Spleen (tissue), 7 donors: ENCODE results near the gene PCDHGA3.

ENCODE experiments used
- POLR2A ChIP-seq, 3 donors: fragments of 450-650 bp; IDR thresholded peaks; one replicate each; pipeline ENCODE4 v1.5.1; 2017; ENCODE audit warnings: antibody characterized with exemption in 3 of 3, mild to moderate bottlenecking in 1 of 3
- TF ChIP-seq, protein P1 (sequence below), 11 experiments: fragments of 200-600 bp in 7 of 11; fragments of 450-650 bp in 4 of 11; sonication (generic) in 4 of 11; IDR thresholded peaks in 8 of 11; conservative IDR thresholded peaks in 3 of 11; 1 replicate in 7 of 11; 2 replicates in 4 of 11; pipeline versions ENCODE4 v1.4.0 to v1.8.0; 2016 to 2021; ENCODE audit warnings: antibody characterized with exemption in 11 of 11, inconsistent platforms in 4 of 11, mild to moderate bottlenecking in 1 of 11
- donor health status: DM: no; HTN: no; CAD: no; lungs with moderate emphysema.
- donor health status: DM: no; HTN: no; CAD: no.
- donor health status: DM: no; HTN: no; CAD: no.

DNA sequence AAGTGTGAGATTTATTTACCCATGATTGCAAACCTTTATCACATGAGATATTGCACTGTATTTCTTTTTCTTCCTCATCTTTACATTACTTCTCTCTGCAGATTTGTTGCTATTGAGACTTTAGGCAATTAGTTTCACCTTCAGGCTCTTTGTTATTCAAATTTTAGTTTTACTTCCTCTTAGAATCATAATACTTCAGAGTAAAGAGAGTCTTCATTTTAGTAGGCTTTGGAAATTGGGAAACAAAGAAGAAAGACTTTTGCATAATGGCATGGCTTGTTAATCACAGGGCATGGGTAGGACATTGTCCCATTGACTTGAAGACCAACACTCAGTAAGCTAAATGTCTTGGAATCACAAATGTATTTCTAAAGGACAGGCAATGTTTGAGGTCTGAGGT, 19.1 kb downstream of the PCDHGA3 start:
- no peak for TF ChIP-seq POLR2A (IDR thresholded peaks at IDR 0.05)
- TF ChIP-seq, protein P1, sequence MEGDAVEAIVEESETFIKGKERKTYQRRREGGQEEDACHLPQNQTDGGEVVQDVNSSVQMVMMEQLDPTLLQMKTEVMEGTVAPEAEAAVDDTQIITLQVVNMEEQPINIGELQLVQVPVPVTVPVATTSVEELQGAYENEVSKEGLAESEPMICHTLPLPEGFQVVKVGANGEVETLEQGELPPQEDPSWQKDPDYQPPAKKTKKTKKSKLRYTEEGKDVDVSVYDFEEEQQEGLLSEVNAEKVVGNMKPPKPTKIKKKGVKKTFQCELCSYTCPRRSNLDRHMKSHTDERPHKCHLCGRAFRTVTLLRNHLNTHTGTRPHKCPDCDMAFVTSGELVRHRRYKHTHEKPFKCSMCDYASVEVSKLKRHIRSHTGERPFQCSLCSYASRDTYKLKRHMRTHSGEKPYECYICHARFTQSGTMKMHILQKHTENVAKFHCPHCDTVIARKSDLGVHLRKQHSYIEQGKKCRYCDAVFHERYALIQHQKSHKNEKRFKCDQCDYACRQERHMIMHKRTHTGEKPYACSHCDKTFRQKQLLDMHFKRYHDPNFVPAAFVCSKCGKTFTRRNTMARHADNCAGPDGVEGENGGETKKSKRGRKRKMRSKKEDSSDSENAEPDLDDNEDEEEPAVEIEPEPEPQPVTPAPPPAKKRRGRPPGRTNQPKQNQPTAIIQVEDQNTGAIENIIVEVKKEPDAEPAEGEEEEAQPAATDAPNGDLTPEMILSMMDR (IDR thresholded peaks at IDR 0.05 in 8 of 11, conservative IDR thresholded peaks at IDR 0.05 in 3 of 11): no peak
